HG03196 (cell line): Measurements from ENCODE around the gene PDE6D.

Experiments
- ATAC-seq: cut with Tn5 transposase; IDR thresholded peaks from one replicate; pipeline ENCODE4 v1.9.1; 2021; ENCODE audit not compliant: unreplicated experiment

The PDE6D gene

DNA sequence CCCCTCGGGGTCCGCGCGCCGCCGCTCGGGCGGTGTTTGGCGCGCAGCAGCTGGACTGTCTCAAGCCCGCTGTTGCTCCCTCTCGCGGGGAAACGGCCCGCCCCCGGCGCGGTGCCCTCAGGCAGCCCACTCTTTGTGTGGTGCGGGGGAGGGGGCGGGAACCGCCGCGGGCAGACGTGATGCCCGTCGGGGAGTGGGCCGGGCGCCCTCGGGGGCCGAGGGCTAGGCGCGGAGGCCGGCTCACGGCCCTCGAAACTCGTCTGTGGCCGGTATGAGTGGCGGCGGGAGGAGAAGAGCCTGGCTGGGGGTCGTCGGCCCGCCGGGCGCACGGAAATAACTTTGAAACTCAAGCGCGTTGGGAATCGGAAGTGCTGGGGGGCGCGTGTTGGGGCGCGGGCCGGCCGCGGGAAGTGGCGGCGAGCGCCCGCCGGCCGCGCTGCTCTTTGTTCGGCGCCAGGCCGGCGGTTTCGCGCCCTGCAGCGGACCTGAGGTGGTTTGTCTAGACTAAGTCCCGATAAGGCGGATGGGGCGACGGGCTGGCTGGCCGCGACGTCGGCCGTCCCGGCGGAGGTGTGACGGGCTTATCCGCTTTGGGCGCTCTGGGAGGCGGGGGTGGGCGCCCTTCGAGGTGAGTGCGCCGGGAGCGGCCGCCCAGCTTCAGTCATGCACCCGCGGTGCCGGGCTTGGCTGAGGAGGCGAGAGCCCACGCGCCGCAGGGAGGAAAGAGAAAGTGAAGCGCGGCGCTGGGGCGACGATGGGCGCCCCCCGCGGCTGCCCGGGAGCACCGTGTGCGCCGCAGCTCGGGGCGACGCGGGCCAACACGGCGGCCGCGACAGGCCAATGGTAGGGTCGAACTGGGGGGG lies 72.1 kb downstream of the PDE6D start:
- no peak for ATAC-seq

DNA sequence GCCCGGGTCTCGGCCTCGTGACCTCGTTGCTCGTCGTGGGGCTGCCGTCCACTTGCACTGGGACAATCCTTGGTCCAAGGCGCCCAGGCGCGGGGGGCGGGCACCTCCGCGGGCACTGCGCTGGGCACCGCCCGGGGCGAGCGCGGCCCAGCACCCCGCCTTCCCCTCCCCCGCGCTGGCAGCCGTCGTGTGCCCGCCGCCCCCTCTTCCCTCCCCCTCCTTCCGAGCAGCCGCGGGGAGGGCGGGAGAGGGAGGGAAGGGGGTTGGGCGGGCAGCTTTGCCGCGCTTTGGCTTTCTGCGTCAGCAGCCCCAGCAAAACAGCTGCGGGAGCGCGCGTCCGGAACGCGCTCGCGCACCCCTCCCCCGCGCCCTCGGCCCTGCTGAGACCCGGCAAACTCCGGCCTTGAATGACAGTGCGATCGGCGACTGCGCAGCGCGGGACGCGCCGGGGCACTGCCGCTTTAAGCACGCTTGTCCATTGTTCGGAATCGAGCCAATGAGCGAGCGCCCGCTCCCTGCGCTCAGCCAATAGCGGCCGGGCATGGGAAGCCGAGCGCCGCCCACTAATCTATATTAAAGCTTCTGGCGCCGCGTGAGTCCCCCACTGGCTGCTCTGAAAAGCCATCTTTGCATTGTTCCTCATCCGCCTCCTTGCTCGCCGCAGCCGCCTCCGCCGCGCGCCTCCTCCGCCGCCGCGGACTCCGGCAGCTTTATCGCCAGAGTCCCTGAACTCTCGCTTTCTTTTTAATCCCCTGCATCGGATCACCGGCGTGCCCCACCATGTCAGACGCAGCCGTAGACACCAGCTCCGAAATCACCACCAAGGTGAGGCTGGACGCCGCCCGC lies 72.9 kb downstream of the PDE6D start, which contains the start of gene PTMA:
PTMA (plus strand) TSS at position 599 of the 846 bp plus-strand sequence; CDS start at position 781, 182 bp downstream.
- ATAC-seq = peak; percentile 62

DNA sequence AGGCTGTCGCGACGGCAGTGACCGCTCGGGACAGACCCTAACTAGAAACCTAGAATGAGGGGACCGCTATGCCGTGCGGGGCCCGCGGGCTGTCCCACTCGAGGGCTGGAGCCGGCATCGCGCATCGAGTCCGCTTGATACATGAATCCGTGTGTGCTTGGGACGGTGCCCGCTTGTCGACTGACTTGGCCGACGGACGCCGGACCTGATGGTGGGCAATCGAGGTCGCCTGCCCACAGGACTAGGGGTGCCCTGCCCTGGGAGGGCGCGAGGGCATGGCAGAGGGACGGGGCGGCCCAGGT lies 73.5 kb downstream of the PDE6D start:
- no peak for ATAC-seq

DNA sequence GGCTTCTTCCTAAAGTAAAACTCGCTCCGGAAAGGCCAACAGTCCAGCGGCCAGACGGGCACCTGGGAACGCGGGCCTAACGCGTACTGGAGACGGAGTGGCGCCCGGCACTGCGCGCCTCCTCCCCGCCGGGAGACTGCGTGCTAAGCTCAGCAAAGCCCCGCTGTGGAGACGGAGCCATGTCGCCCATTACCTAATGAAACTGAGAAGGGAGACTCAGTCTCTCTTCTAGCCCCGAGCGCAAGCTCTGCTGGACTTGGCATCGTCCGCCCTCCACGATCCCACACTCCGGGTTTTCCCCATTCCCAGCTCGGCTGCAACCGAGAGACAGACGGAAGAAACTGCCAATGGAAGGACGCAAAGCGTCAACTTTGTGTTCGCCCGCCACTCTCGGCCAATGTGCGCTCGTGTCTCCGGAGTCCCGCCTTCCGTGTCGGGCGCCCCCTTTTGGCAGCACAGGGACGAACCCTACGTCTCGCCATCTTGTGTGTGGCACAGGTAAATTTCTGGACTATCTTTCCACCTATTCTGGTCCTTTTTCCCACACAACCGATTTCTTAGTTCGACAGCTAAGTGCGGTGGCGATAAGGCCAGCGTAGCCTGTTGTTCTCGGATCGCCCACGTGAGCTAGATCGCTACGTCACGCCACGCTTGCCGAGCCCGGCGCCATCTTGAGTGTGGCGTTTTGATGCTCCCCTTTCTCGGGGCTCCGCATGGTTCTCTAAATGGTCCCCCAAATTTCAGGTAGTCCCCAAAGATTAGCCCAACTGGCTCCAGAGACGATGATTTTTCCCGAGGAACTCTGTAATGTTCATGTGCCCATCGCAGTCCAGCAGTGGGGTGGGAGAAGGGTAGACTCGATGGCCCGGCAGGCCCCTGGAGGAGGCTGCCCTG lies 74.1 kb downstream of the PDE6D start:
- ATAC-seq = peak; percentile 37

DNA sequence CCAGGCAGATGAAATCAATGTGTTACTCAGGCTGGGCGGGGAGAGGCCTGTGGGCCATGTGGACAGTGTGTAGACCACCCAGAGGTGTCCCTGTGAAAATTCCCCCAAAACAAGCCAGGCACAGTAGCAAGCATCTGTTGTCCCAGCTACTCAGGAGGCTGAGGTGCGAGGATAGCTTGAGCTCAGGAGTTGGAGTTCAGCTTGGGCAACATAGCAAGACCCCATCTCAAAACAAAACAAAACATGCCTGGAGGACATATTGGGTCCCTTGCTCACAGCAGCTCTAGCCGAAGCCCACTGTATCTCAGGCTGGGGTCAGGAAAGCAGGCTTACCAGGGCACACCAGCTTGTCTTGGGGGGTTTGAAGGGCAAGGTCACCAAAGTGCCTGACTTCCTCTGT lies 77.1 kb downstream of the PDE6D start:
- ATAC-seq = no peak

DNA sequence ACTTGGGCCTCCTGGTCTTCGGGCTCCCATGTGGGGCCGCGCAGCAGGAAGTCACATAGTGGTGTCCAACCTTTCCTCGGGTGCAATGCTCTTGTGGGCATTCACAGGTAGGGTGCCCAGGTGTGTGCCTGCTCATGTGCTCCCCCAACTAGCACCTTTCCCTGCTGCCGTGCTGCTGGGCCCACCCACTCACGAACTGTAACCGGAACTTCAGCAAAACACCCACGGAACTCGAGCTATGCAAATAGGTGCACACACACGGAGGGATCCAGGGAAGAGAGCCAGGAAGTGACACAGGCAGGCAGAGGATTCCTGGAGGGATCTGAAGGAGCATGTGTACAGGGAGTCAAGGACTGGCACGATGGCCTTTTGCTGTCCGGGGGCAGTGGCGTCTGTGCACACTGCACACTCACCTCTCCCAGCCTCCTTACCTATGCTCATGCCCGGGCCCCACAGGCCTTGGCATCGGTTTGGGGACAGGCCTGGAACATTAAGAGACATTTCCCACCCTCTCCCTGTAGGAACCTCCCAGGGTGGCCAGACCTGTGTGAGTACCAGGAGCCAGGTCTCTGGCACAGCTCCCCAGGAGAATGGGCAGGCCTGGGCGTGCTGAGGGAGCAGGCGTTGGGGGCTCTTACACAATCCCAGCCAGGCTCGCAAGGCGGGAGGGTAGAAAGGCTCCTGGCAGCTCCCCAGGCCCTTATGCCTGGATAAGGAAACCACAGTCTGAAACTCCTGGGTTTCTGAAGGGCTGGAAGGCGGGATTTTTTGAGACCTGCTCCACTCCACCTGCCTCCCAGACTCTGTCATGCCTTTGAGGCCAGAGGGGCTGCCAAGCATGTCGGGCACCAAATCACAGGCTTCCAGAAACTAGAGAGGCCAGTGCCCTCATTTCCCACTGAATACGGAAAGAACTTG lies 79.4 kb downstream of the PDE6D start:
- ATAC-seq = no peak

DNA sequence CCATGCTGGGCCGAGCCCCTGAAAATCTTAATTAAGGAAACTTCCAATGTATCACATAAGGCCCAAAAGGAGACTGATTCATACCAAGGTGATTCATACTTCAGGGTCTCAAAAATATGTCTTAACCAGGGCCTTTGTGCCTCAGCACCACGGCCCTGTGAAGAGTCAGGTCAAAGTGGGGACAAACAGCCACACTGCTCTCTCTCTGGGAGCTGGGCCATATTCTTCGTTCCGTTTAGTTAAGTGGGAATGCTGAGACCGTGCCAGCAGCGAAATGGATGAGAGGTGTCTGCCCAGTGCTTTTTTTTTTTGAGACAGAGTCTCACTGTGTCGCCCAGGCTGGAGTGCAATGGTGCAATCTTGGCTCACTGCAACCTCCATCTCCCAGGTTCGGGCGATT lies 82.1 kb downstream of the PDE6D start:
- ATAC-seq = no peak

DNA sequence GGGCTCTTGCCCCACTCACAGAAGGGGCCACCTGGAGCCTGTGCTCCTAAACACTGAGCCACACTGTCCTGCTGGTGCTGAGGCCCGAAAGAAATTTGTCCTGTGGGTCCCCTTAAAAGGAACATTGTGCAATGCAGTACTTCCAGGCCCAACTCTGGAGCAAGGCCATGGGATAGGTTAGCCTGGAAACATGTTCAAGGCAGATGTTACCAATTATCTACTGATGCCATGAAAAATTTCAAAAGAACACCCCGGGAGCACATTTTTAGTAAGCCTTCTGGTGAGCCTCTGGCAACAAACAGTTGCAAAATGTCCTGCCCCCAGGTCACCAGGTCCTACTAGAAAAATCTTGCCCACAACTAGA lies 85.1 kb downstream of the PDE6D start:
- no peak for ATAC-seq

DNA sequence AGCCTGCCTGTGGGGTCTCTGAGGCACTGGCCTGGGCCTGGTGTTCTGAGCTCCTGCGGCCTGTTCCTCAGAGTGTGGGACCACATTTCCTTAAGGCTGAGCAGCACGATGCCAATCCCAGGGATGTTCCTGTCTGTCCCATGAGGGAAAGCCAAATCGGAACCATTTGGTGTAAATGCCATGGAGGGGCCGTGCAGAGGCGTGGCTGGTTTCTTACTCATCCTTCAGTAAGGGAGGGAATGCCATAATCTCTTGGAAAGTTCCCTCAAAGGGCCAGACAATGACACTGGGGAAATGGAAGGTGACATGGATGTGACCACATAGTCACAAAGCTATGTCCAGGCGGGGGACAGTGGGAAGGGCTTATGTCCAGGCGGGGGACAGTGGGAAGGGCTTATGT lies 87.1 kb downstream of the PDE6D start:
- no peak for ATAC-seq

DNA sequence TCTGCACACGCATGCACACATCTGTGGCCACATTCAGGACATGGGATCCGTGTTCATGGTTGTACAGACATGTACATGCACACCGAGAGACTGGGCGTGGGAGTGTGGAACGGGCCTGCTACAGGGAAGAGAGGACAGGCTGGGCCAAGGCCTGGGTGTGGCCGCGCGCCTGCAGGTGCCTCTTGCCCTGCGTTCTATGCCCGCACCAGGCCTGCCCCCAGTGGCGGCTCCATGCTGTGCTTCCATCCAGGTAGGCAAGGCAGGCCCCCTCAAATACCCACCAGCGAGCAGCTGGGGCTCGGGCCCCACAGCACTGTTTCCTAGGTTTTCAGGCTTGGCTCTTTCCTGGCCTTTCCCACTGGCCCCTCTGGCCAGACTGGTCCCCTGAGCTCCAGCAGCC lies 88.2 kb downstream of the PDE6D start:
- ATAC-seq = no peak

DNA sequence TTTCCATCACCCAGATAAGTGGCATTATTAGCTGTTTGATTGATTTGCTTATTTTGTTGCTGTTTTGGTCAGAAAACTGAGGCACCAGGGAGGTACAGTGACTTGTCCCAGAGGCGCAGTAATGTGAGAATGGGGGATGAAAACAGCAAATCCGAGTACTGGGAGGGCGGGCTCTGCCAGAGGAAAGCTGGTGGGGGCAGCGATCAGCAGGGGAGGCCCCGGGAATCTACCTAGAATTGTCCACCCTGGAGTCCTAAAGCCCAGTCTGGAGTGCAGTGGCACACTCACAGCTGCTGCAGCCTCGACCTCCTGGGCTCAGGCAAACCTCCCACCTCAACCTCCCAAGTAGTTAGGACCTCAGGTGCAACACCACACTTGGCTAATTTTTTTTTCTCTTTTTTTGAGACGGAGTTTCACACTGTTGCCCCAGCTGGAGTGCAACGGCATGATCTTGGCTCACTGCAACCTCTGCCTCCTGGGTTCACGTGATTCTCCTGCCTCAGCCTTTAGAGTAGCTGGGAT lies 89.8 kb downstream of the PDE6D start:
- ATAC-seq = no peak

DNA sequence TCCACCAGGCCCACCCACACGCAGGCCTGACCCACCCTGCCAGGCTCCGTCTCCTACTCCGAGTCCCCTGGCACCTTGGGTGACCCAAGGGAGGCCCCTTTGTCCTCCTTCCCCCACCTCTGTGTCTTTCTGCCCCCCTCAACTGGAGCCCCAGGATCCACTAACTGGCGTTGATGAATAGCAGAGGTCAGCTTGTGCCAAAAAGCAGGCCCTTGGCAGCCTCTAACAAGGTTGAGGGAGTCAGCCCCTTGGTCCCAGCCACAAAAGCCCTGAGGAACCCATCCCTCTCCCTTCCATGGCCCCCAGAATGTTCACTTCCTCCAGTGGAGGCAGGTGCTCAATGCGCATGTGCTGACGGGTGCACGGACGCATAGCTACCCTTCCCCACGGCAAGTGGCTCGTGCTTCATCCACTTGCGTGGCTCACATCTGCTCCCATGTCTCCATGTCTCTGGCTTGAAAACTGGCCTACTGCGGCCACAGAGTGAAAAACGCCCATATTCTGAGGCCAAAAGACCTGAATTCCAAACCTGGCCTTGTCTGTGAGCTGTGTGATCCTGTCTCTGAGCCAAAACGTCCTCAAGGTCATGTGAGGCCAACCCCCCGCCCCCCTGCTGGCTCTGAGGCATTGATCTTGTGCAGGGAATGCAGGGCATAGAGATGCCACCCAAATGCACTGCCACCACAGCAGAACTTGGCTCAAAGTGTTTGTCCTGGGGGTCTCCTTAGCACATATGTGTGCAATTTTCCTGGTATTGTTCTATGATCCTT lies 91.8 kb downstream of the PDE6D start:
- ATAC-seq = no peak

DNA sequence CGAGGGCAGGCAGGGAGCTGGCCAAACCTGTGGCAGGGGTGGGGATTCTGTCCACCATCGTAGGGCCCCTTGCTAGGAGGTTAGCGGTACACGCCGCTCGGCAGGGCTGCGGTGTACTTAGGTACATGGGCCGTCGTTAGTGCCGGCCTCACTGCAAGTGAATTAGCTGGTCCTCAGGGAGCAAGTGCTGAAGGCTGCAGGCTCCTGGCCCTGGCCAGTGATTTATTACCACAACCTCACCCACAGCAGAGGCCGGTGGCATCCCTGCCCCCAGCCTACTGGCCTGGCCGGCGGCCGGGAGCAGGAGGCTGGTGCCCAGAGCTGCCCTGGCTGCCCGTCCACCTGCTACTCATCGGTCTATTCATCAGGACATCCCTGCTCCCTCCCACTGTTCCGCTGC lies 92.4 kb downstream of the PDE6D start:
- no peak for ATAC-seq

DNA sequence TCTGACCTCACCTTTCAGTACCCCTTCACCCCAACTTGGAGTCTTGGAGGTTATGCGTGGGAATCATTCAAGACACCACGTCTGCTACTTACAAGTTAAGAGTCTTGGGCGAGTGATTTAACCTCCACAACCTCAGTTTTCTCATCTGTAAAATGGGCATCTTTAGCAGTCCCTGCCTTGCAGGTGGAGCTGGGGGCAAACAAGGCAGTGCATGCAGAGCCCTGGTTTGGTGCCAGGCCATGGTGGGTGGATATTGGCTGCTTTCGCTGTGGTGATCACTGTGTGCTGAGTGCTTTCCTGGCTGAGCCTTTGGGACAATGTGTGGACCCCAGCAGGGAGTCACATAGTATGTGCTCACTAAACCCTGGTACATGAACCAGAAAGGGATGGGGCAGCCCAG lies 93.1 kb downstream of the PDE6D start:
- ATAC-seq = no peak

DNA sequence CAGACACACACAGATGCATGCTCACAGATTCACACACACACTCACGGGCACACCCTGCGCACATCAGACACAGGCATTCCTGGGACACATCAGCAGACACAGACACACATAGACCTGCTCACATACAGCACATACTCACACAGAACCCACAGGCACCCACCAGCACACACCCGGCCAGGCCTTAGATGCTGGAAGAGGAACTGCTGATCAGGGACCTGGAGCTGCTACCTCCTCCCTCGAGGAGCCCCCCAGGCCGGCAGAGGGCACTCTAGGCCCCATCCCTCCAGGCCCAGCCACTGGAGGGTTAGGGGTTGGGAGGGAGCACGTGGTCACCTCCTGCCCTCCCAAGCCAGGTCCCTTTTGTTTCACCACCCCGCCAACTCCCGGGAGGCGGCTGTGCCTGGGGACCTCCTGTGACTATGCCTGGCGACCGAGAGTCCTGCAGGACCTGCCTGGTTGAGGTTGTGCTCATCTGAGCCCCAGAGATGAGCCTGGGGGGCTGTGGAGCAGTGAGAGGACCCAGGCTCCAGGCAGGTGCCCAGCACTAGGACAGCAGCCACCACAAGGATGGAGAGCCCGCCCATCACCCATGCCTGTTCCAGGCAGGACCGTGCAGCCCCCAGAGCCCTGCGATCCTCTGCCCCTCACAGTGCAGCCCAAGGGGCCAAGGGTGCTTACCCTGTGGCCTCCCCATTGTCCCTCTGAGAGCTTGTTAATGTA lies 93.8 kb downstream of the PDE6D start:
- ATAC-seq = peak; percentile 59

DNA sequence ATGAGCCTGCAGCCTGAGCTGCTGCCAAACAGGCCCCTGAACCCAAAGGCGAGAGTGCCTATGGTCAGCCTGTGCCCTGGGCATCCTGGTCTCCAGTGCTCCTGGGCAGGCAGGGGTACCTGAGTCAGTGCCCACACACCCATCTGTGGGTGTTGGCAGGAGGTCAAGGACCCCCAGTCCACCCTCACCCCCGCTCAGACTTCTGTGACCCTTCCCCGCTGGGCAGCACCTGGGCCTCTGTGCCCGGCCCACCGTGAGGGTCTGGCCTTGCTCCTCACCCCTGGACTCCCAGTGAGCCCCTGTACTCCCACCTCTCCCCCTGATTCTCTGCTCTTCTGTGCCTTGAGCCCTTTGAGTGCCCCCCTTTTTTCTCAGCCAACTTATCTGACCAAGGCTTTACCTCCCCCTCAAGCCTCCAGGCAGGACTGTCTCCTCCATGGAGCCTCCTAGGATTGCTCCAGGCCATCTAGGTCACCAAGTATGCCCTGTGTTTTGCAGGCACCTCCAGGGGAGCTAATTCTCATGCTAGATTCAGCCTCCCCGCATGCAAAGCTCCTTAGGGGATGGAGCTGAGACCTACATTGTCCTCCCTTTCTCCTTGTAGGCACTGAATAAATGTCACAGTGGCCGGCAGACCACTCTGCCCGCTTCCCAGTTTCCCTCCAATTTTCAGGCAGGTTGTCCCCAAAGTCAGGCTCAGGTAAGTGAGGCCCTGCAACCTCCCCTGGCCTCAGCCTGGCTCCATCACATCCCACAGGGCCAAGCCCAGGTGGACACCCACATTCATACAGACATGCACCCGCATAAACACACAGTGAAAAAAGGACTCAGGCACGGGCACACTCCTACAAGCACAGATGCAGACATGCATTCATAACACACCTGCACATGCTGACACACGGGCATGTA lies 94.6 kb downstream of the PDE6D start:
- ATAC-seq = no peak

DNA sequence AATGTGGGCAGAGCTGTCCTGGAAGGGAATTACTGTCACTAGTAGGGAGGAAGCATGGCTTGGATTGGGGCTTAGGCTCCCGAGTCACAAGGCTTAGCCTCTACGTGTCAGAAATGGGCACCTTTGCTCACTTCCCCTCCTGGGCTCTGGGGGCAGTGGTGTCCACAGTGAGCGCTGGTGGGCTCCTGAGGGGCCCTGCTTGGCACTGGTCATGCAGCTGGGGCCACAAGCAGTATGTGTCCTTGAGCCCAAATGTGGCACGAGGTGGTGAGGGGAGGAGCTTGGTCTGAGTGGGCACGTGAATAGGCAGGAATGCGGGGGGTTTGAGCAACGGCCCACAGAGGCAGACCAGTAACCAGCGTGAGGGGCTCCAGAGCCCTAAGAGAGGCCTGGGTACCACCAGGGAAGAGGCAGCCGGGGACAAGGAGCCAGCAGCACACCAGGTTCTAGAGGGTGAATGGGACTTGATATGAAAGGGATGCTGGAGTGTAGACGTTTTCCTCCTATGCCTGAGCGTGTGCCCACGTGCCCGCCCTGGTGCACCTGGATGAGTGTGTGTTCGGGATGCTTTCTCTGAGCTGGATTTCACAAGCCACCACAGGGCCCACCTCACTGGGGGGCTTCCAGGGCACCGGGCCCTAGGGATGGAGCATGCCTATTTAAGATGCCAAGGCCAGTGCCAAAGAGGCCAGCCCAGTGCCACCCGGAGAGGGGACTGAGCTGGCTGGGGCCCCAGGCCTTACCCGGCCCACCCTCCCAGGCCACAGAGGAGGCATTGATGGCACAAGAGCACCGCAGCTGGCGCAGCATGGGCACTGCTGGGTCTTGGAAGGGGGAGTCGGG lies 95.5 kb downstream of the PDE6D start:
- ATAC-seq = no peak
